Stimulated activated CD4-positive, alpha-beta T cell treated with anti-CD3 and anti-CD28 coated beads, Interleukin-1b, Interleukin-23, amount 100 ng/mL, for 24 hours (primary cell): ENCODE measurements around the gene SRSF12.

ENCODE experiments used
- DNase-seq, 4 experiments: peaks; one replicate each; pipeline ENCODE4 v3.0.0-alpha.2; 2020; ENCODE audit warnings: low read depth in 4 of 4, low spot score in 1 of 4

The SRSF12 gene

GRCh38 chr6:89117211-89118108, at the start of gene SRSF12:
Gene SRSF12 (minus strand): TSS chr6:89118071. CDS start chr6:89117887, 184 bp downstream.
- DNase-seq = peak in 3 of 4 experiments; percentile 4 to 25 (median 11)

- no peak for DNase-seq
These were observed 44.1 kb upstream of the SRSF12 start for GRCh38 chr6:89162047-89162371.

GRCh38 chr6:89161326-89162046, 43.6 kb upstream of the SRSF12 start:
- no peak for DNase-seq

- no peak for DNase-seq
These were observed 42.6 kb upstream of the SRSF12 start for GRCh38 chr6:89160331-89161092.

GRCh38 chr6:89154131-89154530, 36.3 kb upstream of the SRSF12 start:
- DNase-seq = no peak

GRCh38 chr6:89148016-89148750, 30.3 kb upstream of the SRSF12 start:
- DNase-seq = peak in 1 of 4 experiments; percentile 22

- peak in 1 of 4 experiments; percentile 19 for DNase-seq
These were observed 29.1 kb upstream of the SRSF12 start for GRCh38 chr6:89146718-89147700.

GRCh38 chr6:89145956-89146717, 28.3 kb upstream of the SRSF12 start, which contains the start of gene PM20D2:
Gene PM20D2 (plus strand): TSS chr6:89146055. CDS start chr6:89146145, 90 bp downstream.
- peak; percentile 11 to 70 (median 50) for DNase-seq

- DNase-seq = peak in 3 of 4 experiments; percentile 2 to 12 (median 9)
These were observed 27.5 kb upstream of the SRSF12 start for GRCh38 chr6:89145091-89145955.

- no peak for DNase-seq
These were observed 26.6 kb upstream of the SRSF12 start for GRCh38 chr6:89144354-89144906.

GRCh38 chr6:89140347-89141156, 22.7 kb upstream of the SRSF12 start:
- no peak for DNase-seq

- no peak for DNase-seq
These were observed 21.9 kb upstream of the SRSF12 start for GRCh38 chr6:89139509-89140346.

- DNase-seq = no peak
These were observed 20.3 kb upstream of the SRSF12 start for GRCh38 chr6:89138173-89138572.

GRCh38 chr6:89134723-89135122, 16.9 kb upstream of the SRSF12 start:
- no peak for DNase-seq

GRCh38 chr6:89133981-89134380, 16.1 kb upstream of the SRSF12 start:
- DNase-seq = no peak

GRCh38 chr6:89132057-89132456, 14.2 kb upstream of the SRSF12 start:
- no peak for DNase-seq
